GM12875 (cell line): ENCODE measurements around the gene CLINT1.

Source experiments
- H3K4me3 ChIP-seq: one replicate; pipeline ENCODE4 v1.5.1; 2011; ENCODE audit warnings: low read depth, low read length, control low read depth
- TF ChIP-seq, protein P1 (sequence below): IDR thresholded peaks from 2 replicates; pipeline ENCODE4 v1.5.1; 2011; ENCODE audit warnings: low read depth, mild to moderate bottlenecking, control low read depth, inconsistent platforms, low read length, moderate library complexity, borderline replicate concordance; ENCODE audit not compliant: insufficient read depth

CLINT1 gene

DNA sequence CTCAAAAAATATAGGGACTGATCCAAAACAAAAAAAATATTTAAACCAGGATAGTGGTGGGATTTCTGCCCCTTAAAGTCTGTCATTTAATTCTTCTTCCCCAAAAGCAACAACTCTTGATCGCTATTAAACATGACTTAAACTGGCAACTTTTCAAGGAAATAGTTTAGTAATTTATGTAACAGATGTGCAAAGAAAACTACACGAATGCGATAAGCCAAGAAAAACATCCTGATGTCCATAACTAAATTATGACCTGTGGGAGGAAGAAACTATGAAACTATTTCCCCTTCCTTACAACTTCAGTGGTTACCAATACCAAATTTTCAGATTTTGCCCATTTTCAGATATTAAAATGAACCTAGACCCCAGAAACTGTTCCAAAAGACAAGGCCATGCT lies 31.5 kb downstream of the CLINT1 start:
- TF ChIP-seq, protein P1, sequence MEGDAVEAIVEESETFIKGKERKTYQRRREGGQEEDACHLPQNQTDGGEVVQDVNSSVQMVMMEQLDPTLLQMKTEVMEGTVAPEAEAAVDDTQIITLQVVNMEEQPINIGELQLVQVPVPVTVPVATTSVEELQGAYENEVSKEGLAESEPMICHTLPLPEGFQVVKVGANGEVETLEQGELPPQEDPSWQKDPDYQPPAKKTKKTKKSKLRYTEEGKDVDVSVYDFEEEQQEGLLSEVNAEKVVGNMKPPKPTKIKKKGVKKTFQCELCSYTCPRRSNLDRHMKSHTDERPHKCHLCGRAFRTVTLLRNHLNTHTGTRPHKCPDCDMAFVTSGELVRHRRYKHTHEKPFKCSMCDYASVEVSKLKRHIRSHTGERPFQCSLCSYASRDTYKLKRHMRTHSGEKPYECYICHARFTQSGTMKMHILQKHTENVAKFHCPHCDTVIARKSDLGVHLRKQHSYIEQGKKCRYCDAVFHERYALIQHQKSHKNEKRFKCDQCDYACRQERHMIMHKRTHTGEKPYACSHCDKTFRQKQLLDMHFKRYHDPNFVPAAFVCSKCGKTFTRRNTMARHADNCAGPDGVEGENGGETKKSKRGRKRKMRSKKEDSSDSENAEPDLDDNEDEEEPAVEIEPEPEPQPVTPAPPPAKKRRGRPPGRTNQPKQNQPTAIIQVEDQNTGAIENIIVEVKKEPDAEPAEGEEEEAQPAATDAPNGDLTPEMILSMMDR = no peak
- no peak overlapping the region for H3K4me3 ChIP-seq

DNA sequence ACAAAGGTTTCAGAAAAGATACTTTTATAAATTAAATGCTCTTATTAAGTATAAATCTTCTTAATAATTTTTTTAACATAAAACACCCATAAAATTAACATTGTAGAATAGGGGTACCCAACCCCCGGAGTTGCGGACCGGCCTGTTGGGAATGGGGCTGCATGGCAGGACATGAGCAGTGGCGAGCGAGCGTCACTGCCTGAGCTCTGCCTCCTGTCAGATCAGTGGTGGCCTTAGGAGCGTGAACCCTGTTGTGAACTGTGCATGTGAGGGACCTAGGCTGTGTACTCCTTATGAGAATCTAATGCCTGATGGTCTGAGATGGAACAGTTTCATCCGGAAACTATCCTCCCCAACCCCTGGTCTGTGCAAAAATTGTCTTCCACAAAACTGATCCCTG lies 35.3 kb downstream of the CLINT1 start:
- TF ChIP-seq, protein P1 = no peak
- no peak overlapping the region for H3K4me3 ChIP-seq

DNA sequence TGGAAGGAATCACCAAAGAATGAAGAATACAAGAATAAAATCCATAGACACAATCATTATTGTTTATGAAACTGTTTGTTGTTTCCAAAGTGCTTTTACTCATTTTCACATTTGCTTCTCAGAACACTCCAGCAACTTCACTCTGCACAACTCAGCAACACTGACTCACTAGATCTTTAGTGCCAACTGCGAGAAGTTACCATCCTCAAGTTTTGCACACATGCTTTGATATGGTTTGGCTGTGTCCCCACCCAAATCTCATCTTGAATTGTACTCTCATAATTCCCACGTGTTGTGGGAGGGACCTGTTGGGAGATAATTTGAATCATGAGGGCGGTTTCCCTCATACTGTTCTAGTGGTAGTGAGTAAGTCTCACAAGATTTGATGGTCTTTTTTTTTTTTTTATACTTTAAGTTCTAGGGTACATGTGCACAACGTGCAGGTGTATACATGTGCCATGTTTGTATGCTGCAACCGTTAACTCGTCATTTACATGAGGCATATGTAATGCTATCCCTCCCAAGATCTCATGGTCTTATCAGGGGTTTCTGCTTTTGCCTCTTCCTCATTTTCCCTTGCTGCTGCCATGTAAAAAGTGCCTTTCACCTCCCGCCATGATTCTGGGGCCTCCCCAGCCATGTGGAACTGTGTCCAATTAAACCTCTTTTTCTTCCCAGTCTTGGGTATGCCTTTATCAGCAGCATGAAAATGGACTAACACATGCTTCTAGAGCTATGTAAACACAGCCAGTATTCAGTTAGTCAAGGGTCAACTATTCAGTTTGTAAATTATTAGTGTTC lies 36.9 kb downstream of the CLINT1 start:
- H3K4me3 ChIP-seq = no peak overlapping the region
- TF ChIP-seq, protein P1 = no peak

DNA sequence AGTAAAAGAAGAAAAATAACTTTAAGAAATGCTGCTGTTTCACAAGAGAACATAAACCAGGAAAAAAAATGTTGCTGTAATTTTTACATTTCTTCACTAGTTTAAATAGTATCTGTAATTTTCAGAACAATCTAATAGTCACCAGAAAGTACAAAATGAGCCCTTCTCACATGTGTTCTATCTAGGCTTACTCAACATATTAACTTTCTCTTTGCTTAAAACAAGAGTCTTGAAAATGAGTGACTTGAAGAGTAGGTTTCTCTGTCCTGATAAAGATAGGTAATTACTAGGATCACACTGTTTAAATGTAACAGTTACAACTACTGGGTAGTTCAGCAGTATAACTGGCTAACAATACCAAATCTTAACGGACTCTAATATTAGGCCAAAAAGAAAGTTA lies 37.5 kb downstream of the CLINT1 start:
- H3K4me3 ChIP-seq = no peak overlapping the region
- TF ChIP-seq, protein P1 = no peak

DNA sequence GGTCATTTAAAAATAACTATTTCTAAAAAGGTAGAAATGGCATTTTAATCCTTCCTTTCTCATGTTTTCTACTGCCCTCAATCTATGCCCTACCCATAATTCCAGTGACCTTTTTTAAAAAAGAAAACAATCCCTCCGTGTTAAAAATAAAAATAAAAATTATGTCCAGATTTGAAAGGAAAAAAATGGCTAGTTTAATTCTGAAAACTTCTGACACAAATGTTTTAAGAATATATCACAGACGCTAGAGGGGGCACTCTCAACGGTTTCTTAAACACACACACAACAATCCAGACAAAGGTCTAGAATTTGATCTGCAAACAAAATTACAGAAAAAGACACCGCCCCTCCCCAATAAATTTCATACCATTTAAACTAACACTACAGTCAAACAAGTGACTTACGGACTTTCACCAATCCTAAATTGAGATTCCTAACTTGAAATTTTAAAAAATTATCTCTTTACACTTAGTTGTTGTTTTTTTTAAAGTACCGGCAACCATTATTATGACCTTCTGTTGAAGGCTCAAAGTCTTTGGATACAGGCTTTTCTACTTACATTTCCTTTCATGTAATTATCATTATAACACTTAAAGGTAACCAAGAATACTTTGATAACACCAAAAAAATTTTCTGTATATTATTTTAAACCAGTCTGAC lies 38.2 kb downstream of the CLINT1 start:
- no peak overlapping the region for H3K4me3 ChIP-seq
- TF ChIP-seq, protein P1 = peak; percentile 32; the same call in 1 of the 2 replicates

DNA sequence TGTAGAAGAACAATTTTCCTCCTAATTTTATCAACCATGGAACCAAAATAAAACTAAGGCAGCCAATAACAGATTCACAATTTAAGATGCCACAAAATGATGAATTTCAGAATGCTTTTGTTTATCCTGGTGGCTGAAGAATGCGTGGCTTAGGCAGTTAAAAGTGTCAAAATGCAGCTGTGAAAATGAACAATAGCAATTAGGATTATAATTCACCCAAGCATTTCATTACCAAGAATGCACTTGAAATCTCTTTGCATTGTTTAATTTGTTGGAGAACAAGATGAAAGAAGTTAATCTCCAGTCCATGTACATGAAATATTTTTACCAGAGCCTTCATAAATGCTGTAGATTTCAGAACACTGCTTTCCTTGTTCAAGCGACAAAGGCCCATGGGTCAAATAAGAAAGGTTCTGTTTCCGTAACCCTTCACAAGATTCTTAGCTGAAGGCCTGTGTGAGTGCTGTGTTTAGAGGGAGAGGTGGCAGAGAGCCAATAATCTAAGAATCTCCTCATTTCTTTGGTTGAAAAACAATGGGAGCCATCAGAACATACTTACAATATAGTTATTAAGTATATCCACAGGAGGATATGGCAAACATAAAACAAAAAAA lies 39.3 kb downstream of the CLINT1 start:
- TF ChIP-seq, protein P1 = no peak
- no peak overlapping the region for H3K4me3 ChIP-seq
